Vagina (tissue), 2 donors: ENCODE results near the gene TIAM2. TPM values are rescaled to one million over a fixed set of nuclear protein-coding genes. Genes with fewer than 3 reads are reported as not detected.

ENCODE experiments used
- DNase-seq, 2 donors: peaks; one replicate each; pipeline ENCODE4 v3.0.0-alpha.2; 2017; ENCODE audit errors: extremely low spot score in 2 of 2
- H3K27ac ChIP-seq: fragments of 200-600 bp; sonication (generic); one replicate; pipeline ENCODE4 v1.5.1; 2019
- H3K27me3 ChIP-seq: fragments of 200-600 bp; sonication (generic); one replicate; pipeline ENCODE4 v1.5.1; 2019
- H3K36me3 ChIP-seq, 2 donors: fragments of 200-600 bp; sonication (generic); one replicate each; pipeline ENCODE4 v1.5.1; 2017 to 2019
- H3K4me1 ChIP-seq: fragments of 200-600 bp; sonication (generic); one replicate; pipeline ENCODE4 v1.5.1; 2019
- H3K4me3 ChIP-seq, 2 donors: fragments of 200-600 bp; sonication (generic); 1 replicate in 1 of 2; 2 replicates in 1 of 2; pipeline ENCODE4 v1.5.1; 2016 to 2019
- H3K9me3 ChIP-seq: fragments of 200-600 bp; sonication (generic); one replicate; pipeline ENCODE4 v1.5.1; 2019
- CTCF ChIP-seq, 3 experiments: fragments of 450-650 bp in 2 of 3; fragments of 200-600 bp in 1 of 3; sonication (generic) in 1 of 3; IDR thresholded peaks; one replicate each; pipeline ENCODE4 v1.5.1; 2017 to 2019; ENCODE audit warnings: antibody characterized with exemption in 3 of 3, mild to moderate bottlenecking in 2 of 3, moderate library complexity in 2 of 3
- POLR2A ChIP-seq, 2 donors: fragments of 450-650 bp; IDR thresholded peaks; one replicate each; pipeline ENCODE4 v1.6.1; 2017; ENCODE audit warnings: antibody characterized with exemption in 2 of 2, mild to moderate bottlenecking in 2 of 2, moderate library complexity in 2 of 2
- POLR2AphosphoS5 ChIP-seq, 2 donors: sonication (generic); formaldehyde crosslinking; IDR thresholded peaks; one replicate each; pipeline ENCODE4 v1.9.0; 2017; ENCODE audit warnings: antibody characterized with exemption in 2 of 2, mild to moderate bottlenecking in 2 of 2, low read depth in 1 of 2; ENCODE audit not compliant: insufficient read depth in 1 of 2
- intact Hi-C: fragments of 100-400 bp; cut with DNase I; formaldehyde crosslinking; loops from one replicate; pipeline ENCODE4 v1.15.1; 2023
- total RNA-seq: library from RNA; depleted of rRNA; stranded (reverse); fragments of >200 nt; gene quantifications from one replicate; pipeline ENCODE4 v1.2.3, GENCODE V29; 2016

The TIAM2 gene
- total RNA-seq, 1 donor from 2014 or later = 11.5 TPM

GRCh38 chr6:155142168-155143028 lies 147.3 kb downstream of the TIAM2 start:
- Histone ChIP-seq H3K4me1 (peaks cover 27% of the 10 kb centered on the region), H3K27me3 (no peaks in the 10 kb centered on the region), H3K4me3 (peak overlapping the region; percentile 15 to 24), H3K27ac (peak overlapping the region; percentile 61), H3K36me3 (no peaks in the 10 kb centered on the region), H3K9me3 (no peaks in the 10 kb centered on the region)
- no peak for DNase-seq
- no peak for TF ChIP-seq POLR2AphosphoS5 (IDR thresholded peaks at IDR 0.05; ENCODE audit: insufficient read depth in 1 of 2, low read depth in 1 of 2)
- no peak for TF ChIP-seq CTCF (IDR thresholded peaks at IDR 0.05)
- TF ChIP-seq POLR2A (IDR thresholded peaks at IDR 0.05) = no peak
- intact Hi-C loops = no loop called here

GRCh38 chr6:155143029-155143577 lies 148.0 kb downstream of the TIAM2 start:
- no peaks in the 10 kb centered on the region for H3K27me3 ChIP-seq
- no peak for DNase-seq
- H3K9me3 ChIP-seq = no peaks in the 10 kb centered on the region
- no peaks in the 10 kb centered on the region for H3K36me3 ChIP-seq
- H3K27ac ChIP-seq = peak overlapping the region; percentile 61
- TF ChIP-seq POLR2A (IDR thresholded peaks at IDR 0.05) = no peak
- TF ChIP-seq POLR2AphosphoS5 (IDR thresholded peaks at IDR 0.05; ENCODE audit: insufficient read depth in 1 of 2, low read depth in 1 of 2) = no peak
- no peak for TF ChIP-seq CTCF (IDR thresholded peaks at IDR 0.05)
- peaks cover 27% of the 10 kb centered on the region for H3K4me1 ChIP-seq
- H3K4me3 ChIP-seq = peak overlapping the region; percentile 15 to 24
- intact Hi-C loops = no loop called here

- intact Hi-C loops = no loop called here
- TF ChIP-seq POLR2A (IDR thresholded peaks at IDR 0.05) = no peak
- TF ChIP-seq CTCF (IDR thresholded peaks at IDR 0.05) = no peak
- TF ChIP-seq POLR2AphosphoS5 (IDR thresholded peaks at IDR 0.05; ENCODE audit: insufficient read depth in 1 of 2, low read depth in 1 of 2) = no peak
- Histone ChIP-seq H3K27me3 (no peaks in the 10 kb centered on the region), H3K4me1 (peaks cover 27% of the 10 kb centered on the region), H3K27ac (peak overlapping the region; percentile 61), H3K9me3 (no peaks in the 10 kb centered on the region), H3K36me3 (no peaks in the 10 kb centered on the region), H3K4me3 (peak overlapping the region; percentile 15 to 24)
- no peak for DNase-seq
Measured at GRCh38 chr6:155143578-155144106, 148.5 kb downstream of the TIAM2 start.

GRCh38 chr6:155146205-155146604 lies 151.1 kb downstream of the TIAM2 start:
- Histone ChIP-seq H3K4me3 (no peak overlapping the region), H3K4me1 (peaks cover 27% of the 10 kb centered on the region), H3K27ac (no peak overlapping the region), H3K36me3 (no peaks in the 10 kb centered on the region), H3K9me3 (no peaks in the 10 kb centered on the region), H3K27me3 (no peaks in the 10 kb centered on the region)
- no peak for DNase-seq
- no peak for TF ChIP-seq CTCF (IDR thresholded peaks at IDR 0.05)
- intact Hi-C loops = no loop called here
